NB4 (cell line): ENCODE results near the gene LCORL.

ENCODE experiments used
- CTCF ChIP-seq: IDR thresholded peaks from one replicate; pipeline ENCODE4 v1.5.1; 2012; ENCODE audit warnings: low read depth, low read length
- MAX ChIP-seq: IDR thresholded peaks from 2 replicates; pipeline ENCODE4 v1.6.1; 2011; ENCODE audit warnings: low read depth, low read length
- POLR2A ChIP-seq: IDR thresholded peaks from 2 replicates; pipeline ENCODE4 v1.6.1; 2011; ENCODE audit warnings: mild to moderate bottlenecking; ENCODE audit not compliant: insufficient read length; ENCODE audit errors: extremely low read depth

- TF ChIP-seq CTCF (no peak), POLR2A (no peak), MAX (no peak)
Measured at GRCh38 chr4:18042012-18042411, 20.5 kb upstream of the LCORL start.
